ENCODE measurements around the gene EZR. TPM values are rescaled to one million over a fixed set of nuclear protein-coding genes. Genes with fewer than 3 reads are reported as not detected.

EZR gene
- total and polyA plus RNA-seq, 2 of the 13 experiments (the other 11 are each of a cell fraction or from before 2014, with no cell fraction given), result 34.7 to 60.3 TPM

- WGBS (ENCODE audit: low lambda C conversion rate), result 84% methylated on average over 11 of the region's 11 CpGs
- Histone ChIP-seq H3K4me2 (ENCODE audit: low read depth, low read length) (no peak overlapping the region), H4K20me1 (ENCODE audit: insufficient read depth, low read length) (no peaks in the 10 kb centered on the region), H3K9ac (ENCODE audit: insufficient read depth, low read depth, low read length) (no peak overlapping the region), H3K9me3 (ENCODE audit: low read length) (no peaks in the 10 kb centered on the region), H3K4me1 (ENCODE audit: insufficient read depth, low read length) (no peaks in the 10 kb centered on the region), H3K36me3 (replicated peaks in 1 of 2; ENCODE audit: control insufficient read depth in 1 of 2, insufficient read depth in 2 of 2, low read length in 2 of 2) (peaks cover 48 to 73% of the 10 kb centered on the region in 2 experiments), H2AFZ (ENCODE audit: low read length) (no peak overlapping the region), H3K27ac (ENCODE audit: extremely low read length, insufficient read depth, low read length) (no peak overlapping the region), H3K27me3 (ENCODE audit: control insufficient read depth in 1 of 2, insufficient read depth in 2 of 2, low read length in 2 of 2) (no peaks in the 10 kb centered on the region), H3K4me3 (replicated peaks in 1 of 3; ENCODE audit: insufficient read depth in 1 of 3, low read depth in 2 of 3, low read length in 3 of 3) (no peak overlapping the region), H3K79me2 (ENCODE audit: insufficient read depth, low read length) (no peaks in the 10 kb centered on the region)
- no TSS peak for BruUV-seq (replicated peaks)
- ChIA-PET POLR2A (no interaction called here), CTCF (ENCODE audit: low intra/inter-chr PET ratio, low total read pairs) (no interaction called here)
- ATAC-seq, result no peak
- DNase-seq (ENCODE audit: low spot score), result no peak
- TF ChIP-seq MAFF (IDR thresholded peaks at IDR 0.05; ENCODE audit: low read depth, low read length) (peak; percentile 23; the same call in 1 of the 2 replicates), ZBTB42 (CRISPR knock-in tag; IDR thresholded peaks at IDR 0.05) (no peak), MEF2D (CRISPR knock-in tag; IDR thresholded peaks at IDR 0.05) (no peak), ATM (IDR thresholded peaks at IDR 0.05; ENCODE audit: borderline replicate concordance) (no peak), MAFK (conservative IDR thresholded peaks at IDR 0.05 in 1 of 2, IDR thresholded peaks at IDR 0.05 in 1 of 2; ENCODE audit: low read length in 2 of 2) (peak; percentile 62; a peak in 3 of 4 replicates), ZBTB7A (CRISPR knock-in tag; IDR thresholded peaks at IDR 0.05) (no peak), ZBTB26 (CRISPR knock-in tag; IDR thresholded peaks at IDR 0.05; ENCODE audit: borderline replicate concordance) (no peak)
- in situ Hi-C loops (cut with HindIII; ENCODE audit: extremely low pct_ligation_motif_present, low pct_unique_long_range_greater_than_20kb) (no loop called here), intact Hi-C loops (cut with micrococcal nuclease; ENCODE audit: unreplicated experiment) (no loop called here)
- no peak for FAIRE-seq
Measured at GRCh38 chr6:158780988-158781691, 38.0 kb downstream of the EZR start.
